SKM-1 treated with dmso at 0.1 percent for 144 hours (cell line): ENCODE measurements around the gene CLDN8.

Experiments
- DNase-seq: peaks from one replicate; lab custom pipeline; 2025; ENCODE audit not compliant: unreplicated experiment; lab: John Stamatoyannopoulos, UW

The CLDN8 gene

DNA sequence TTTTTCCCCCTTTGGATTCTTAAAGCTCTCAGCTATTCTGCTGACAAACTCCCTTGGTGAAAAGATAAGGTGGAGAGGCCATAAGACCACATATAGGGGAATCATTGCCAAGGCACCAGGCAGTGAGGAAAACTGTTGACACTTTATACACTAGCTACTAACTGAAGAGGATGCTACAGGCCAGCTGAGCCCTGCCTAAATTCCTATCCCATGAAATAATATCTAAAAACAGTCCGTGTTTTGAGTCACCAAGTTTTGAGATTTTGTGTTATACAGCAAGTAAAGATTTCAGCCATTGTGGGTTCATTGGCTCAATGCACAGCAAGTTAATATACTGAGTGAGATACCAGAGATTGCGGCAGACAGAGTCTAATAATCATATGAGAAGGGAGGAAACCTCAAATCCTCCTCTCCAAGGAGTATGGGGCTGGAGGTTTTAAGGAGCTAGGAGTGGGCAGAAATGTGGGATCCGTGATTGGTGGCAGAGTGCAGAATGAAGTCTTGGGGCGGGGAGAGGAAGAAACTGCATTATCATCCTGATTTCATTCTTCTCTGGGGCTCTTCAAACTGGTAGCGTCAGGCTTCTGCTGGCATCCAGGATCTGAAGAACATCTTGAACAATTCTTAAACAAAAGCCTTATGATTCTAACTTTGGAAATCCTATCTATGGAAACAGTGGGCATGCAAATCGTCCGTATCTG is 9.2 kb downstream of the CLDN8 start:
- DNase-seq: no peak

DNA sequence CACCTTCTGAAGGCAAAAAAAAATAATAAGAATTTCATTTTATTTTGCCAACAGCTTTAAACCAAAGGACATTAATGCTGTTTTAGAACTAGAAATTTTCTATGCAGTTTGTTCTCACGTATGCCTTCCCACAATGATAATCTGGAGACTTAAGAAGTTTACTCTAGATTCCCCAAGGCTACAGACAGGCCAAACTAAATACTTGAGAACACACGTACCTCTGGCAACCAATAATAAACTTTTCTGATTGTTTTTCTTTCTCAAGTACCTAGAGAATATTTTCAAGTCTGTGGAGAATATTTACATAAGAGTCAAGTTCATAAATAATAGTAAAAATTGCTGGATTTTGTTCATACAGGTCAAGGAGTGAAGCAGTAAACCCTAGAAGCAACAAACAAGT is 15.9 kb downstream of the CLDN8 start:
- DNase-seq: no peak

DNA sequence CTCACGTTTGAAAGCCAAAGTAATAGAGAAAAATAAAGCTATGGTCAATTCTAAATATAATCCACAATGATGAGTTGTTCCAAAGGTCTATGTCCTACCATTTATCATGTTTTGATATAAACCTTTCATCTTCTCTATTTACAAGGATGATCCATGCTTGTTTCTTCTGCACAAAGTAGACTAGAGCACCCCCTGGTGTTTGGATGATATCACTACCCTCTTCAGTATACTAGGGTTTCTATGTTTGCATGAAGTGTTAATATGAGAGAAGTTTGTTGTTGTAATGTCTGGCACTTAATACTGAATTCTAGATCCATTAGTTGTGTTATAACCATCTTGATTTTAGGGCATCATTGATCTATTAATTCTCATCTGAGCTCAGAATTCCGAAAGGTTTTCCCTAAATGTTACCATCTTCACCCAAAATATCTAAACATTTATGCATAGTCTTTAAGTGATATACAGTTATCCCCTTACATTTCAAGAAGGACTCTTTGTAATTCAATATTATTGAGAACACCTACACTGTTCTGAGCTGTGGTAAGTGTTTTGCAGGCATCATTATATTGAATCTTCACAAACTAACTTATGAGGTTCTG is 21.1 kb downstream of the CLDN8 start:
- peak; percentile 46 for DNase-seq

DNA sequence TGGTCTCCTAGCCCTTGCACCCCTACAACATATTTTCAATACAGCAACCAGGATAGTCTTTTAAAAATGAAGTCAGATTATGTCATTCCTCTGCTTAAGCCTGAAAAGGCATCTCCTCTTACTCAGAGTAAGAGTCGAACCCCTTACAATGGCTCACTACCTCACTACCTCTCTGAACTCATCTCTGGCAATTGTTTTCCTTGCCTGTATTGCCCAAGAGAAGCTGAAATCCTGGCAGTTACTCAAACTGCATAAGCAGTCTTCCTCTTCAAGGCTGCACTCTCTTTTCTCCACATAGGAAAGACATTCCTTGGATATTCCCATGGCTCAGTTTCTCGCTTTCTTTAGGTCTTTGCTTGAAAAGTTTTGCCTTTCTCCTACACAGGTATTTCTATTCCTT is 22.7 kb downstream of the CLDN8 start:
- DNase-seq: no peak

DNA sequence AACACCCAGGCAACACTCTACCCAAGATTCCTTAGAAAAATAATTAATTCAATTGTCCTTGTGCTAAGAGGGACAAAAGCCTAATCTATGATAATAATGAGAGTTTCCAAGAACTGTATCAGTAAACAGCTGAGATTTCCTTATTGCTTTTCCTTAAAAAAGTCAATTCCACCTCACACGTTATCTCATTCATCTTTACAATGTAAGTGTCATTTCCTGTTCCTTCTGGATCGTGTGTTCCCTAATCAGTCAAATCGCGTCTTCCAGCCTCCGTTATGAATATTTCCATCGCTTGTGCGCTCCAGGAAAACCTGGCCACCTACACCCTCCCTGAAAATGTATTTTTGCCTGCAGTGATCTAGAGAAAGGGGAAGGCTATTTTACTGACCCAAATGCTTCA is 25.3 kb downstream of the CLDN8 start:
- DNase-seq: no peak

DNA sequence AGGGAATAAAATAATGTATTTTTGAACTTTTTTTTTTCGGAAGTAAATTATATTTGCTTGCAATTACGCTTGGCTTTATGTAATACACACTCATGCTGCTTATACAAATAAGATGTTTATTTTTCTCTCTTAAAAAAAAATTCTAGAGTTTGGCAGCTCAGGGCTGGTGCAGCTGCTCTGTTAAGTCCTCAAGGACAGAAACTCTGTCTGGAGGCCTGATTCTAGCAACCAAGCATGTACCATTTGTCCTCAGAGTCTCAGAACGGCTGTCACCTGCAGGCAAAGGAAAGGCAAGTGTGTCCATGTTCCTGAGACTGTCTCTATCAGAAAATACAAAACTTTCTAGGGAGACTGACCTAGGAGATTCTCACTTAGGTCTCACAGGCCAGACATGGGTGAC is 26.1 kb downstream of the CLDN8 start:
- no peak for DNase-seq

DNA sequence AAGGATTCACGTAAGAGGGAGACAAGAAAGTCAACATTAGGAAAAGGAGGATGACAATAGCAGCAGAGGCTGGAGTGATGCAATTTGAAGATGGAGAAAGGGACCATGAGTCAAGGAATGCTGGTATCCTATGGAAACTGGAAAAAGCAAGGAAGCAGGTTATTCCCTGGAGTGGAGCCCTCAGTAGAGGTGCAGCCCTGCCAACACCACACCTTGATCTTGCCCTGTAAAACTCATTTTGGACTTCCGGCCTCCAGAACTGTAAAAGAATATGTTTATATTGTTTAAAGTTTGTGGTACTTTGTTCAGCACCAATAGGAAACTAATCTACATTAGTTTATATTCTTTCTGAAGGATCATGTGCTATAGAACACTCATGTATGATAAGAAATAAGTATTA is 29.7 kb downstream of the CLDN8 start:
- DNase-seq: no peak

DNA sequence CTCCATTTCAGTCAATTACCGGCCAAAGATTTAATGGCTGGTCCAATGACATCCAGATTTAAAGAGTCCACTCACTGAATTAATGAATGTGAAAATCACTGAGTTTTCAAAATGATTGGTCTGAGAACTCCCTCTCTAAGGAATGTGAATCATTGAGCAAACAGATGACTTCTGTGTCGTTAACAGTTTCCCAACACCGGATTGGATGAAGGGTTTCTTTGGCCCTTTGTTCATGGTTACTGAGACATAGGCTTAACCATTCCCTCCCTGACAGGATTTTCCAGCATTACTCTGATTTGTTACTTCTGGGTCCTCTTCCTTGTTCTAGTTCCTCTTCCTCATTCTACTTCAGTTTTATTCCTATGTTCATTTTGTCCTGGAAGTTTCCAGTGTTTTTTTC is 47.8 kb downstream of the CLDN8 start:
- no peak for DNase-seq

DNA sequence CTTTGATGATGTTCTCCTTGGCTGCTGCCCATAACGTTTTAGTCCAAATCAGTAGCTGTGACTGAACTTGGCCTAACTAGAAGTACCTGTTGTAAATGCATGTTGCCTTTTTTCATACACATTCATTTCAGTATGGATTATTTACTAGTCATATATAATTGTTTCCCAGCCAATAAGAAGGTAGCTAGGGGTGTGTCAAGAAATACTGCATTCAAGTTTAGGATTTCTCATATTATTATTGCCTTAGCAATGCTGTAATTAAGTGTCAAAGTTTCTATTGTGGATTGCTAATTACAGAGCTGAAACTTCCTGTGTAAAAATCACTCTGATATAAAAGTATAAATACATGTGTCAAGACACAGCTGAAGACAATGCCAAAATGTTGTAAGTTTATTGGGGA is 49.2 kb downstream of the CLDN8 start, which contains the start of gene CLDN17:
Gene CLDN17 (minus strand): TSS at position 101 of the 400 bp plus-strand sequence. CDS start 188 bp downstream, outside the sequence.
- DNase-seq: no peak

DNA sequence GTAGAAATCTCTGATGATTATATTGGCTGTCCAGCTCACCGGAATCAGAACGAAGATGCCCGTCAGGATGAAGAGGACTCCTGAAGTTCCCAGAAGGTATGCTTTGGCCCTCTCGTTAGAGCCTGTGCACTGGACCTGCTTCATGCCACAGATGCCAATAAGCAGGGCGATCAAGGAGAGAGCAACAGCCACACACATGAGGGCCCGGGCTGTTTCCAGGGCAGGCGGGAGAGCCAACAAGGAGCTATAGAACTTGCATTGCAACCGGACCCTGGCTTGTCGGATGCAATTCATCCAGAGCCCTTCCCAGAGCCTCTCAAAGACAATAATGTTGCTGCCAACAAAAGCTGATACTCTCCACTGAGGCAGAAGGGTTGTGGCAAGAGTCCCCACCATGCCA is 49.7 kb downstream of the CLDN8 start:
- no peak for DNase-seq

DNA sequence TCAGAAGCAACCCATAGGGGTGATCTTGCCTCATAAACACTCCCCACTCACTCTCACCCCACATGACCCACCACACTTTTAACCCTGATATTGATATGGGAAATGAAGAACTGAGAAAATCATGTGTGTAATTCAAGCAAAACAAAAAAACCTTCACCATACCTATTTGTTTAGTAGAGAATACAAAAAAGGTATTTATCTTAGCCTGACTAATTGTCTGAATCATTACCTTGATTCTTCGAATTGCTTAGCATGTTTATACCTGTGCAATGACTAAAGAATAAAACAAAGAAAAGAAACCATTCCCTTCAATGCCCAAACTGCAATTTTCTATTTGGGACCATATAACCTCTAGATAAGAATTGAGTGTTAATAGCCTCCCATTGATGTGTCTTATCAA is 51.1 kb downstream of the CLDN8 start:
- DNase-seq: no peak
